Measurements from ENCODE around the gene XYLT1.

GRCh38 chr16:17382514-17382913 lies 88.2 kb downstream of the XYLT1 start:
- TF ChIP-seq CTCF (IDR thresholded peaks at IDR 0.05) (no peak), POLR2A (IDR thresholded peaks at IDR 0.05) (no peak)

Measured in thyroid gland (tissue), 4 donors.